GM18526 (cell line): ENCODE results near the gene DELE1.

Experiments used
- POLR2A ChIP-seq: IDR thresholded peaks from 3 replicates; pipeline ENCODE4 v1.6.1; 2011; ENCODE audit not compliant: insufficient read length; ENCODE audit errors: extremely low read depth

The DELE1 gene

GRCh38 chr5:141978389-141978788 lies 54.7 kb downstream of the DELE1 start:
- no peak for TF ChIP-seq POLR2A

DNA sequence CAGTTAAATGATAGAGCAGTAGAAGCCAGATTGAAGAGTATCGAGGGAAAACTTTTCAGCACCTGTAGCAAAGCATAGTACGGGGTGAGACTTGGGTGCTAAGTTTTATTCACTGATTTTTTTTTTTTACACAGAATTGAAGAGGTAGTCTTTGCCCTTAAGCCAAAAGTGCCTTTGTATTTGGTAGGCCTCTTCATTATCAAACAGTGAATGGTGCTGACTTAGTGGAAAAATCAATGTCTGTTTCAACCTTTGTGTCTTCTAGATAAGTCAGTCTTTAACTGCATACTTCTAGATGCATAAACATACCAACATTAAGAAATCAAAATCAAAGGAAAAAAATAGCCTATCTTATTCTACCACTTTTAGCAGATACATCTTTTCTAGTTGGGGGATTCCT lies 59.0 kb downstream of the DELE1 start:
- no peak for TF ChIP-seq POLR2A

GRCh38 chr5:141986072-141986471 lies 62.4 kb downstream of the DELE1 start:
- no peak for TF ChIP-seq POLR2A

- no peak for TF ChIP-seq POLR2A
These were observed 66.0 kb downstream of the DELE1 start for GRCh38 chr5:141989720-141990119.
